NCI-H1694 (cell line): ENCODE results near the gene DOCK1.

Experiments used
- DNase-seq: peaks from one replicate; lab custom pipeline; 2025; lab: John Stamatoyannopoulos, UW

The DOCK1 gene

DNA sequence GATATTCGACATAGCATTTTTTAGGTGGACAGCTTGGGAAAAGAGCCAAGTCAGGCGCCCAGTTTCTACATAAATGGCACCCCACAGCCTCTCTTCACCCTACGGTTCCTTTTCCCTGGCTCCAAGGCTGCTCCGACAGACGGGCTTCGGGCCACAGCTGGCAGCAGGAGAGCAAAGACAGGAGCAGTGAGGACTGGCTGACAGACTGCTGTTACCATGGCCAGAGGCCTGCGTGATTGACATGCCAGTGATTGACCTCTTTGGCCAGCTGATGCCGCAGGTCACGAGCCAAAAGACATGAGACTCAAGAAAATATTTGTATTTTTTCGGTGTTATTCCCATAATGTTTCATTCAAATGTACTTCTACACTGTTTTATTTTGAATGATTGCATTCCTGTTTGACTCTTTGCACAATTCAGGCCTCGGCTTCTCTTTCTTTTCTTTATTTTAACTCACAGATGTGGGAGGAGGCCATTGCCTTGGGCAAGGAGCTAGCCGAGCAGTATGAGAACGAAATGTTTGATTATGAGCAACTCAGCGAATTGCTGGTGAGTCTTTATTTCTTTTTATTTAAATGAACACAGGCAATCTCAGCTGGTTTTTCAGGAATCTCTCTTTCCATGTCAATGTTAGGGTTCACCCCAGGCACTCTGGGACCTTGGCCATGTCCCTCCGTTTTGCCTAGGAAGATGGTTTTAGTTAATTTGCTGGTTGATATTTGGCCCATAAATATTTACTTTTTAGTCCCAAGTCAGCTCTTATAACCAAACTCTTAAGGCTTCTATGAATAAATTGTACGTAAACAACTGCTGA, 497.6 kb downstream of the DOCK1 start:
- no peak for DNase-seq

DNA sequence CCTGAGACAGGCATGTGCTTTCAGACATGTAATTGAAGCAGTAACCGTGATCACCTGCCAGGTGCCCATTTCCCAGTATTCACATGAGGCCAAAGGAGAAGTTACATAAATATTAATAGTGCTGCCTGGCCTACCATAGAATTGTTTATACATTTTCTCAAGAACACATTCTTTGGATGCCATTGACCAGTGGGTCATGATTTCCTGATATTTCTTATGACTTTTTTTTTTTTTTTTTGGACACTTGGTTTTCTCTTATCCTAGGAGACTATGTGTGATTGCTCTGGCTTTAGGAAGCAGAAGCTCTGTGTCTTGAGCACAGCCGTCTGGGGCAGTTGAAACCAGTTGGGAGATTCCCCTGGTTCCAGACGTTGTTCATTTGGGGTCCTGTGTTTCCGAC, 500.0 kb downstream of the DOCK1 start:
- no peak for DNase-seq

DNA sequence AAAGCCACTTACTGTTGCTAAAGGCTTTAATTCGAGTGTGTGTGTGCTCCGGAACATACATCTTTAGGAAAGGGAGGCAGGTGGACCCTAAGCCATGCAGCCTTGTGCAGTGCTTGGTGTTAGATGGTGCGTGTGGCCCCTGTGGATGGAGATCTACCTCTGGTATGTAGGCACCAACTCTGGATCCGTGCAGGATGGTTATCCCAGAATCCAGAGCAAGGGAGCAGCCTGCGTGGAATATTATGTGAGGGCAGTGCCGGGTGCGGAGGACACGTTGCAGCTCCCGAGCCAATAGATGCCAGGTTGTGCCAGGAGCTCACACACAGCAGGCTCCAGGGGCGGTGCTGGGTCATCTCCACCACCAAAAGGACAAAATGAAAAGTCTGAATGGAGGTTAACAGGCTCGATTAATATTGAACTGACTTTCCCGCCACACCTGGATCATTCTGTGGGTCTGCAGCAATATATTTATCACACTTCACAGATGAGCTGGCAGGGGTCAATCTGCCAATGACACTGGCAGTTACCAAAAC, 500.9 kb downstream of the DOCK1 start:
- DNase-seq, result no peak

DNA sequence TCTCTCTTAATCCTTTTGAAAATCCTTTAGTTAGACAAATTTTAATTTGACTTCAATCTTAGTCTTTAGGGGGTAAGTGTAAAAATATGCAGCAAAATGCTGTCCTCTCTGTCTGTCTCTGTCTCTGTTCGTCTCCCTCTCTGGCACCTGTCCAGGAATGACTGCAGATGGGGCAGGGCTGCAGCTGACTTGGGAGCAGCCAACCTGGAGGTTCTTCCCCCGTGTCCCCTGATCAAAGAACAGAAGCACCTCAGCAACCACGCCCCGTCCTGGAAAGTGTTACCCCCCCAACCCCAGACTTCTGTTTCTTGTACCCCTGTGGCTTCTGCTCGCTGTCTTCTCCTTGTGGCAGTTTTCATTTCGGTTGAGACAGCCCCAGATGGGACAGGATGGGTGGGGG, 502.3 kb downstream of the DOCK1 start:
- DNase-seq, result no peak

DNA sequence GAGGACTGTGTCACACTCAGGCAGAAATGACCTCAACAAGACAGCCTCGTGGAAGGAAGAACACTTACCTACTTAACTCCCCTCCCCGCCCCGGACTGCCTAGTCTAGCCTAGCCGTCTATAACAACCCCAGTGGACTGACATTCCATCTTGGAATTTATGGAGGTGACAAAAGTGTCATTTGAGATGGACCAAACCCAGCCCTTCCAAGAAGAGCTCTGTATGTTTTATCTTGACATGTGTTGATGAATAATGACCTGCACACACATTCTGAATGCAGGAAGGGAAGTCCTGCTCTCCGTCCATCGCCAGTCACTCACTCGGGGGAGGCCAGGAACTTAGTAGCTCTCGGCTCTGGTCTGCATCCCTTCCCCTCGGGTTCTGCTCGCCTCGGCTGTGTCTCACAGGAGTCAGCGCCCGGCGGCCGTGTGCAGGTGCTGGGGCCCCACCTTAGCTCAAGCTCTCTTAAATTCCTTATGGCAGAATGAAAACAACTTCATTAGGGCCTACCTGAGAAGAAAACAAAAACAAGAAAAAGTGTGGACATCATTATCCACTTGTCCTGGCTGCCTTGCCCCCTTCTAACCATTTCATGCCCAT, 503.0 kb downstream of the DOCK1 start:
- no peak for DNase-seq

DNA sequence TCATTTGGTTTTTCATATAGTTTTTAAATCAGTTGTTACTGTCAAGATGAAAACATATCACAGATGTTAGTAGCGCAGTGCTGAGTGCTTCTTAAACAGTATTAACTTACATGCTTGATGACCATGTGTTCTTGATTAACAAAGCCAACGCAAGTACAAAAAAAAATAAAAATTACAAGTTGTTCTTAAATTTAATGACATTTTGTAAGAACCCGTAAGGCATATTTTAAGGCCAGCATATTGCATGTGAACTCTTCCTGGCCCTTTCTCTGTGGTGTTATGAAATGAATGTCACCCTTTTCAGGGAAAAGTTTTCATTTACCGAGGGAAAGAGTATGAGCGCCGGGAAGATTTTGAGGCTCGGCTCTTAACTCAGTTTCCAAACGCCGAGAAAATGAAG, 503.5 kb downstream of the DOCK1 start:
- no peak for DNase-seq

DNA sequence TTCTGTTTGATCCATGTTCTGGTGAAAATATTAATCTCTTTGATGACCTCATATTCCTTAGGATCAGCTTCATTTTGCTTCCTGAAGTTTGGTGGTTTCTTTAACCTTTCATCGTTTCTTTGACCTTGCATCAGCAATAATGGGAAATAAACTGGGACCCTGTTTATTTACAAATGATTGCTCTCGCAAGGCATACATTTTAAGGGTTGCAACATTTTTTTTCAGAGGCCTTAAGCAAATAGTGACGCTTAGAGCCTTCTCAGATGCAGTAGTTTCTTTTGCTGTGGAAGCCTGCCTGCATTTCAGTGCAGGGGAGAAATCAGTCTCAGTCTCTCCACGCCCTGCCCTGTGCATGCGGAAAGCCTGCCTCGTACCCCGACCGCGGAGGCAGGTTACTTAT, 504.8 kb downstream of the DOCK1 start:
- DNase-seq, result no peak

DNA sequence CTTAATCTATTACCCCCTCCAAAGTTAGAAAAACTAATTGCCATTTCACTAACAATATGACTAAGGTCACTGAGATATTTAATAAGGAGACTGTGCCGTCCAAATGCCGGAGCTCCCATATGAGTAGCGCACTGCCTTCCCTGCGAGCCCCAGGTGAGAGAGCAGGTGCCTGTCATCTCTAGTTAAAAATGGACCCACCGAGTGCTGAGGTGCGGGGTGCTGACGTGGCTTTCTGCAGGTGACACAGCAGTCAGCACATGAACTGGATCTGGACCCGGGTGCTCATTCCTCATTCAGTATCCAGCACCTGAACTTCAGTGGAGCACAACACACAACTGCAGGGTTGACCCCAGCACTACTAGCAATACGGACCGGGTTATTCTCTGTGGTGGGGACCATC, 505.8 kb downstream of the DOCK1 start:
- no peak for DNase-seq

DNA sequence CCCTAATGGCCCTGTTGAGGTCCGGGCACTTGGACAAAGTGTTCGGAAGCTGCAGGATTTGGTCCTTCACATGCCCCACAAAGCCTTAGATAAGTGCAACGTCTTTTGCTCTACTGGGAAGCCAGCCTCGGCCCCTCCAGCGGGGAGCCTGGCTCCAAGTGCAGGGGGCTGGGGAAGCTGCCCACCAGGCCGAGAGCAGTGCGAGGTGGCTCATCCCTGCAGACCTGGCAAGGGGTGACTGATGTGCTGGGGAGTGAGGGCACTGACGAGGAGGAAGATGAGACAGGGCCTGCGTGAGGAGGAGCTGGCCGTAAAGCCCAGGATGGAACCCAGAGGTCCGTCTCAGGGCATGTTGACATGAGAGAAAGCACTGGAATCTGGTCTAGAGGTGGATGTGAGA, 508.1 kb downstream of the DOCK1 start:
- DNase-seq, result no peak

DNA sequence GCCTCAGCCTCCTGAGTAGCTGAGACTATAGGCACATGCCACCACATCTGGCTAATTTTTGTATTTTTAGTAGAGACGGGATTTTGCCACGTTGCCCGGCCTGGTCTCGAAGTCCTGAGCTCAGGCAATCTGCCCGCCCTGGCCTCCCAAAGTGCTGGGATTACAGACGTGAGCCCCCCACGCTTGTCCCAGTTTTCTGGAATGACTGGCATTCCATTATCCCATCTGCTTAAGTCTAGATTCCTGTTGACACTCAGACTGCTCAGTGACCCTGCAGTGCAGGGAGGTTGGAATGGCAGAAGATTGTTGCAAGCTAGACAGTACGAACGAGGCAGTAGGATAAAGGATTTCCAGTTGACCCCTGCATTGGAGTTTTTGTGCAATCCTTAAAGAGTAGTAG, 508.8 kb downstream of the DOCK1 start:
- DNase-seq, result no peak

DNA sequence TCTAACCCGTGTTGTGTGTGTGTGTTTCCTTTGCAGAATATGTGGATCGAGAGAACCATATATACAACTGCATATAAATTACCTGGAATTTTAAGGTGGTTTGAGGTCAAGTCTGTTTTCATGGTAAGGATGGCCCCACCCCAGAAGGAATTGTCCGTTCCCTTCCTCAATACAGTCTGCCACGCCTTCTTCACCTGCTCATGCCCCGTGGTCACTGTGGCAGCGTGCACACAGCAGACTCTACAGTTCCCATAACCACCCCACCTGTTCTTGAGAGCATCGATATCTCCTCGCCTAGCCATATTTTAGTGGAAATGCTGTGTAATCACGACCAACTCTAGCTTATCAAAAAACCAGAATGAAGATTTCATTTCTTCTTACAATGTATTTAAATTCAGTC, 509.9 kb downstream of the DOCK1 start:
- no peak for DNase-seq

DNA sequence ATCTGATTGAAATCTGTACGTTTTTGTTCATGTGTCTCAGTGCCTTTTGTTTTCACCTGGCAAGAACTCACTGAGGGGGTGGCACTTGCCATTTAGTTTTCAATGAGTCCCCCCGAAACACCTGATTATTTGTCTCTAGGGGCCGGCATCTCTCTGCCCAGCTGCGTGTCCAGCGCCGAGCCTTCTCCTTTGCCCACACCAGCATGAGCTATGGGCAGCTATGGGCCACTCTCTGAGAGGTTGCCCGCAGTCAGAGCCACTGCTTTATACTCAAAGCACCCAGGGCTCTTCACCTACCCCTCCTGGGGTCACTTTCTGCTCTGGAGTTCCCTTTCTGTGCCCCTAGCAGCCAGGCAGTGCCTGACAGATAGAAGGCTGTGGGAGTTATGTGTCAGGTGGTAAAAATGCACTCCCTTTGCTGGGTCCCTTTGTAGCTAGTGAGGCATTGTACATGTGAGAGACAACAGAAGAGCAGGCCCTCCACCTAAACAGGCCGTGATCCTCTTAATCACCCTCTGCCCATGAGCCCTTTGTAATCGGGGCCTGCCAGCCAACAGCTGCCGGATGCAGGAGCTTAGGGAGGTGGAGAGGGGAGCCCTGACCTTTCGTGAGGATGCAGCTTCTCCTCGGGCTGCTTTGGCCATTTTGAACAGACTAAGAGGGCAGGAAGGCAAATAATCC, 510.8 kb downstream of the DOCK1 start:
- no peak for DNase-seq

DNA sequence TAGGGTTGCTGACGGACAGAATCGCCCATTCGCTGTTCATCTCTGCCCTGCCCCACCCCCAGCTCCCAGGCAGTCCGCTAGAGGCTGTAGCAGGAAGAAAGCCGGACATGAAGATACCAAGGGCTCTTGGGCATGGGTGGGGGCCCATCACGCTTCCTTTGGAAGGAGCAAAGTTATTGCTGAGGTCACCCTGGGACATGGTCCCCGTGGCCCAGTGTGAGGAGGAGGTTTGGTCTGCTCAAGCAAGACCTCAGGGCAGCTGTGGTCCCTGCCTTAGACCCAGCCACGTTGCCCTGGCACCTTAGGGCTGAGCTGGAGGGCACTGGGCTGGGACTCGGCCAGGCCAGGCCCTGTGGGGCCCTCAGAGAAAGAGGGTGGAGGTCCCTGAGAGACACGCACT, 511.8 kb downstream of the DOCK1 start:
- no peak for DNase-seq

DNA sequence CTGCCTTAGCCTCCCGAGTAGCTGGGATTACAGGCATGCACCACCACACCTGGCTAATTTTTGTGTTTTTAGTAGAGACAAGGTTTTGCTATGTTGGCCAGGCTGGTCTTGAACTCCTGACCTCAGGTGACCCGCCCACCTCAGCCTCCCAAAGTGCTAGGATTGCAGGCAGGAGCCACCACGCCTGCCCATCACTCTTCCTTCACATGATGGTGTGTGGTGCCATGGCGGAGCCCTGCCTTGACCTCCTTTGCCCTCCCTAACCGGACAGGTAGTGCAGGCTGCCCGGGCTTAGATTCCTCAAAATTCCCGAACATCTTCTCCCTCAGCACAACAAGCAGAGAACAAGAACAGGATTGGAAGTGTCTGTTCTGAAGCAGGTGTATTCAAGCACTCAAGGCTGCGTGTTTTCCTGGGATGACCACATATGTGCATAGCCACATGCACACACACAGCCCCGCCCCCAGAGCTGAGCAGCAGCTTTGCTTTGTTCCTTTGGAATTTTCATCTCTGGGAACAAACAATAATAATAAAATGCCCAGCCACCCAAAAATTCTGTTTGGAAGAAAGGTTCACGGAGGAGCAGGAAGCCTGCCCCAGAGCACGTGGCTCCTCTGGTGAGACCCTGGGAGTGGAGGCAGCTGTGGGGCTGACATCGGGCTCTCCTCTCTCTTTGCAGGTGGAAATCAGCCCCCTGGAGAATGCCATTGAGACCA, 512.6 kb downstream of the DOCK1 start:
- no peak for DNase-seq

DNA sequence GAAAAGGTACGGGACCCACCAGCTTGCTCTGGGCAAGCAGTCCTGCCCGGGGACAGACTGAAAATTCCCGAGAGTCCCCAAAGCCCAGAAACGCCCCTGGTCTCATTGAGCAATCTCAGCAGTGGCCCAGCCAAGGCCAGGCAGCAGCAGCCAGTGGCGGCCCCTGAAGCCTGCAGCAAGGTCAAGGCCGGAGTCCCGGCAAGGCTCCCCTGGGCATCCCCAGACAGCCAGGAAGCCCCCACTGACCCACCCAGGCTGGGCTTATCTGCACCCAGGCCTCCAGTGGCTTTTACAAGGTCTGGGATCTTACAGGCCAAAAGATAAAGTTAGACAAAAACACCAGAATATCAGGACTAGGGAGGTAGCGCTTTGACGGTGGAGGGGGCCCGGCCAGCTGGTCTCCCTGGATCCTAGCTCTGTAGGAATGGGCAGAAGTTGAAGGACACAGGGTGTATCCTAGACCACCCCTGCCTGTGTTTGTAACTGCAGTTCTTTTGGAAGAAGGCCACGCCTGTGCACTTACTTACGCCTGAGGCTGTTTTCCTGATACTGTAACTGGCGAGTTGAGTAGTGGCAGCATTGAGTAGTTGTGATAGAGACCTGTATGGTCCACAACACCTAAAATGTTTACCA, 513.4 kb downstream of the DOCK1 start:
- no peak for DNase-seq

DNA sequence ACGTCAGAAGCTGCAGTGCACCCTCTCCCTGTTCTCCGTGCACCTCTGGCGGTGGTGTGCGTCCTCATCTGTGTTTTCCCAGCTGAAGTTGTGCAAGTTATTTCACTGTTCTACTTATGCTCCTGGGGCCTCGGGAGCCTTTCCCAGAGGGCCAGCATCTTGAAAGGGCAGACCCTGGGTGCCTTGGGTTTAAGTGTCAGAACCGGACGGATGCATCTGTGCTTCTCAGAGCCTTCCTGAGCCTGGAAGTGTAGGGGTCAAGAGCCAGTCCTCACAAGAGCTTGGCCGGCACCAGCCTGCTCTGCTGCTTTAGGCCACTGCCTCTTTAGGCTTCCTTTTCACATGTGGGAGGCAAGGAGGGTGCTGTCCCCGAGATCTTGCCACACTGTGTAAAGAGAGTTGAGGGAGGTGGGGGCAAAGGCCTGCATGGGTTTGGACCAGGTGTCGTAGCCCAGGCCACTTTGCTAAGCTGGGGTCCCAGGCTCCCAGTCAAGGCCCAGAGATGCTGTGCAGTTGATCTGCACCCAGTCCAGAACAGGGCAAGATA, 515.0 kb downstream of the DOCK1 start:
- no peak for DNase-seq

DNA sequence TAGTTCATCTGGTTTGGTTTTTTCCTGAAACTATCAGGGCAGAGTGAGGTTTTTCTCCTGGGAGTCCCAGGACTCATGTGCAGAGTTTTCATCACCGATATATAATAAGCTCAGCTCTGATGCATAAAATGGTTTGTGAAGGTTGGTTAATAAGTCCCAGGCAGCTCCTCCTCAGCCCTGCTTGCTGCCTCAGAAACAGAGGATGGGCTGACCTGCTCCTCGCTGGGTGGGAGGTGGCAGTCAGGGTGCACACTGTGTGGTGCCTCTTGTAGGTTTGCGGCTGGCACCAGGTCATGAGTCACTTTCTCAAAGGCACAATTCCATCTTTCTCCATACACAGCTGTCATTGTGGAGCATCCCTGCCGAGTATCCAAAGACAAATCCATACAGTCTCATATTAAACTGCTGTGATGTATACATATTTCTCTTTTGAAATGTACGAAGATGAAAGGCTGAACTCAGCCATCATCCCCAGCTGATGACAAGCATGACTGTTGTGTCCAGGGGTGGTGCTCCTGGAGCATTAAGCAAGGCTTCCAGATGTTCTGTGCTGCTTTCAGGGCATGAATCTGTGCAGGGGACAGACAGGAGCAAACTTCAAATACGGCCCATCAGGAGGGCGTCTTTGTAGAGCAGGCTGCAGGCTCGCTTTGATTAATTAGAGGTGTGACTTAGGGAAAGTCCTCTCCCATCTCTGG, 518.1 kb downstream of the DOCK1 start:
- no peak for DNase-seq

DNA sequence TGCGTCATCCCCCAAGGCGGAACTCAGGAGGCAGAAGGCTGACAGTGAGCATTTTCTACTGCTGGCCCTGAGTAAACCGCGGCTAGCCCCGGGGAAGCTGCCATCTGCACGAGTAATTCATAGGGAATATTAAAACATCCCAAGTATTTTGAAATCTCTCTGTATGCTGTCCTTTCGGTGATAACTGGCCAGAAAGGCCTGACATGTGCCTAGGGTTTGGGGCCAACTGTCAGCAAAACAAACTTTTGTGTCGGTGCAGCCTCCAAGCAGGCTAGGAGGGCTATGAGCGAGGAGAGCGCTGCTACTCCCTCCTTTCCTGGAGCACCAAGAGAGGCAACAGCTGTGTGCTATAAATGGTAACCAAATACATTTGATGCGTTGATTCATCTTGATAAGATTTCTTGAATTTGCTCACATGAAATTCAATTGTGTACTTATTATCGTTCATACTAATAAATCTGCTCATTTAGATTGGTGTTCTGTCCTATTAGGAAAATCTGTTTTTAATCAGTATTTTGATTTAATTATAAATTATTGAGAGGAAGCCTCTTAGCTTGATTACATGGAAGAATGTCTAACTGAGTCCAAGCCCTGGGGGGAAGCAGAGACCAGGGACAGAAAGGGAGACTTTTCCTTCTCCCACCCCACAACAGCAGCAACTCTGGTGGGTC, 519.5 kb downstream of the DOCK1 start:
- peak; percentile 7 for DNase-seq

DNA sequence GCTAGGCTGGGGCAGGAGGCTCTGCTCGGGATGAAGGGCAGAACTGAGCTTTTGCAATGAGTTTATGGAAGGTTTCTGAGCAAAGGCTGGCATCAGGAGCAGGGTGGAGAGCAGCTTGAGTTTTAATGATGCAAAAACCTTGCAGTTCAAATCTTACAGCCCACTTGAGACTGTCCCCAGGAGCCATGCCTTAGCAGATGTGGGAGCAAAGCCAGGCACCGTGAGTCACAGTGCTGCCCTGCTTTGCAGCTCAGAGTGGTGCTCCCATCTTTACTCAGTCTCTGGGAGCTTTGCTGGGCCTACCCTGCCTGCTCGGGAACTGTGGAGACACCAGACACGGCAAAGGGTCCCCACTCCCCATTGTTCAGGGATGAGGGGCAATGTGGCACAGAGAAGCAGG, 521.5 kb downstream of the DOCK1 start:
- no peak for DNase-seq

DNA sequence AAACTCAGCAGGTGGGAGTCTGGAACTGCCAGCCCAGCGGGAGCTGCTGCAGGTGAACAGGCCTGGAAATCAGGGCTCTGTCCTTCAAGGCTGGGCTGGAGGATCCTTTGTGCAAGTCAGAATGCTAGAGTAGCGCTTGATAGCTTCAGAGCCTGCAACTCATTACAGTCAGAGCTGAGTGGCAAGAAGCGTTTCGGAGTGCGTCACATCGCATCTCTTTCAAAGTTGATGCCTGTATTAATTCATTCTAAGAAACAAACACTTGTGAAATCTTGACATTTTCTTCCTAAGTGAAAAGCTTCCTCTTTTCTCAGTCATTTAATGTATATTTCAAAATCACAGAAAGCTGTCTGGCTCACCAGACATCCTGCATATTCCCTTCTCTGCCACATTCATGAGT, 522.7 kb downstream of the DOCK1 start:
- no peak for DNase-seq
